ENCODE measurements around the gene PDE9A. TPM values are rescaled to one million over a fixed set of nuclear protein-coding genes. Genes with fewer than 3 reads are reported as not detected.

Gene PDE9A
- total RNA-seq, 3 donors from 2014 or later: 3.0 to 14.7 (median 10.5) TPM

- DNase-seq (ENCODE audit: low spot score in 2 of 2): peak; percentile 43 to 66
- H3K27me3 ChIP-seq: no peaks in the 10 kb centered on the region
- H3K27ac ChIP-seq: no peak overlapping the region
- H3K4me3 ChIP-seq: no peak overlapping the region
- no peaks in the 10 kb centered on the region for H3K4me1 ChIP-seq
- intact Hi-C loops (cut with DNase I; ENCODE audit: low total_unique reads): loop anchor here (10.0 kb wide), 1 partner anchor 994 kb away; no protein-coding TSS in a partner anchor
- no peaks in the 10 kb centered on the region for H3K36me3 ChIP-seq
- TF ChIP-seq POLR2A (IDR thresholded peaks at IDR 0.05): no peak
- TF ChIP-seq POLR2AphosphoS5 (IDR thresholded peaks at IDR 0.05): no peak
- peak; percentile 81 to 88 (median 84) for TF ChIP-seq CTCF (IDR thresholded peaks at IDR 0.05)
- no peaks in the 10 kb centered on the region for H3K9me3 ChIP-seq
Measured at GRCh38 chr21:42818328-42818749, 164.9 kb downstream of the PDE9A start.

- intact Hi-C loops (cut with DNase I; ENCODE audit: low total_unique reads): loop anchor here (10.0 kb wide), 2 partner anchors 225 to 995 kb away; no protein-coding TSS in a partner anchor
- TF ChIP-seq POLR2AphosphoS5 (IDR thresholded peaks at IDR 0.05) (no peak), CTCF (IDR thresholded peaks at IDR 0.05) (no peak), POLR2A (IDR thresholded peaks at IDR 0.05) (no peak)
- Histone ChIP-seq H3K27ac (no peak overlapping the region), H3K27me3 (no peaks in the 10 kb centered on the region), H3K4me3 (no peak overlapping the region), H3K36me3 (no peaks in the 10 kb centered on the region), H3K4me1 (no peaks in the 10 kb centered on the region), H3K9me3 (no peaks in the 10 kb centered on the region)
- peak in 1 of 2 donors; percentile 6 for DNase-seq (ENCODE audit: low spot score in 2 of 2)
Measured at GRCh38 chr21:42819861-42820615, 166.6 kb downstream of the PDE9A start.

GRCh38 chr21:42820616-42821465 is 167.4 kb downstream of the PDE9A start:
- no peak for TF ChIP-seq CTCF (IDR thresholded peaks at IDR 0.05)
- no peak for TF ChIP-seq POLR2AphosphoS5 (IDR thresholded peaks at IDR 0.05)
- no peak for TF ChIP-seq POLR2A (IDR thresholded peaks at IDR 0.05)
- intact Hi-C loops (cut with DNase I; ENCODE audit: low total_unique reads): loop anchor here (10.0 kb wide), 1 partner anchor 226 kb away; no protein-coding TSS in a partner anchor
- no peak overlapping the region for H3K27ac ChIP-seq
- H3K27me3 ChIP-seq: no peaks in the 10 kb centered on the region
- H3K9me3 ChIP-seq: no peaks in the 10 kb centered on the region
- DNase-seq (ENCODE audit: low spot score in 2 of 2): peak in 1 of 2 donors; percentile 13
- H3K4me1 ChIP-seq: no peaks in the 10 kb centered on the region
- H3K36me3 ChIP-seq: no peaks in the 10 kb centered on the region
- H3K4me3 ChIP-seq: no peak overlapping the region

Other genes starting within 250 kb of the PDE9A start
- 1 to 10 TPM in 1 of 3 donors, under 1 TPM in 2; 0.32 to 1.5 (median 0.66) TPM for gene UBASH3A, start 249.7 kb upstream of the PDE9A start, total RNA-seq
- gene RSPH1, start 157.4 kb upstream of the PDE9A start, total RNA-seq: 1 to 10 TPM in 1 of 3 donors, under 1 TPM in 2; 0.48 to 2.3 (median 0.88) TPM
- 10 to 100 TPM in 2 of 3 donors, 1 to 10 TPM in 1; 7.5 to 18.4 (median 18.4) TPM for gene SLC37A1, start 139.8 kb upstream of the PDE9A start, total RNA-seq
- 10 to 100 TPM in 2 of 3 donors, 1 to 10 TPM in 1; 6.2 to 16.4 (median 12.7) TPM for gene WDR4, start 225.9 kb downstream of the PDE9A start, total RNA-seq
- gene NDUFV3, start 239.7 kb downstream of the PDE9A start, total RNA-seq: 10 to 100 TPM; 49.9 to 62.9 (median 51.1) TPM

Measured in breast epithelium (tissue), 4 donors.